Liver (tissue), 3 donors: ENCODE results near the gene EMP1.

Experiments used
- GABPA ChIP-seq, 2 donors: IDR thresholded peaks in 1 of 2; conservative IDR thresholded peaks in 1 of 2; 2 replicates each; pipeline ENCODE4 v1.6.1; 2016; ENCODE audit warnings: antibody characterized with exemption in 2 of 2, mild to moderate bottlenecking in 1 of 2, moderate library complexity in 1 of 2
- HNF4G ChIP-seq: IDR thresholded peaks from 2 replicates; pipeline ENCODE4 v1.6.1; 2016; ENCODE audit warnings: antibody characterized with exemption
- JUND ChIP-seq, 2 donors: IDR thresholded peaks; 2 replicates each; pipeline ENCODE4 v1.6.1; 2016; ENCODE audit warnings: antibody characterized with exemption in 2 of 2
- NR2F2 ChIP-seq: IDR thresholded peaks from 2 replicates; pipeline ENCODE4 v1.6.1; 2016; ENCODE audit warnings: antibody characterized with exemption
- SP1 ChIP-seq: IDR thresholded peaks from 2 replicates; pipeline ENCODE4 v1.6.1; 2018; ENCODE audit warnings: antibody characterized with exemption, mild to moderate bottlenecking
- YY1 ChIP-seq: IDR thresholded peaks from 2 replicates; pipeline ENCODE4 v1.6.1; 2016; ENCODE audit warnings: antibody characterized with exemption, mild to moderate bottlenecking
- TF ChIP-seq, protein P1 (sequence below): IDR thresholded peaks from 2 replicates; pipeline ENCODE4 v1.6.1; 2016; ENCODE audit warnings: antibody characterized with exemption, mild to moderate bottlenecking
- TF ChIP-seq, protein P2 (sequence below): fragments of 150-350 bp; IDR thresholded peaks from 2 replicates; pipeline ENCODE4 v1.5.1; 2017; ENCODE audit warnings: improper control_type of control experiment, low read depth, low read length; ENCODE audit not compliant: missing input control
- donor health status: healthy.
- donor health status: healthy.

DNA sequence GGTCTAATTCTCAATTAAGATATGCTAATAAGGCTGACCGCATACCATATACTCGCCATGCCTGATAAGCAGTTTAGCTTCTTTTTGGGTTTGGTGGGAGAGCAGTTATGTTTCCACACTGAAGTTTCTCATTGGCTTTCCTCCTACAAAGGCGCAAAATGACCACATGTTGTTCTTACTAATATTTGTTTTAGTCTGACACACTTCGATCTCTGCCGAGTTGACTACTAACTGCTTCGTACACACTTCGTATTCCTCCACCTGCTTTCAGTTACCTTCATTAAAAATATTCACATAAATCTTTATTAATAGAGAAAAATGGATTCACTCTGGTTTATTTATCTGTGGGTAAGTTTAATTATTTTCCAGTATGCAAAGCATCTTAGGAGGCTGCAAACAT is 41.7 kb downstream of the EMP1 start:
- no peak for TF ChIP-seq NR2F2
- no peak for TF ChIP-seq SP1
- TF ChIP-seq, protein P1, sequence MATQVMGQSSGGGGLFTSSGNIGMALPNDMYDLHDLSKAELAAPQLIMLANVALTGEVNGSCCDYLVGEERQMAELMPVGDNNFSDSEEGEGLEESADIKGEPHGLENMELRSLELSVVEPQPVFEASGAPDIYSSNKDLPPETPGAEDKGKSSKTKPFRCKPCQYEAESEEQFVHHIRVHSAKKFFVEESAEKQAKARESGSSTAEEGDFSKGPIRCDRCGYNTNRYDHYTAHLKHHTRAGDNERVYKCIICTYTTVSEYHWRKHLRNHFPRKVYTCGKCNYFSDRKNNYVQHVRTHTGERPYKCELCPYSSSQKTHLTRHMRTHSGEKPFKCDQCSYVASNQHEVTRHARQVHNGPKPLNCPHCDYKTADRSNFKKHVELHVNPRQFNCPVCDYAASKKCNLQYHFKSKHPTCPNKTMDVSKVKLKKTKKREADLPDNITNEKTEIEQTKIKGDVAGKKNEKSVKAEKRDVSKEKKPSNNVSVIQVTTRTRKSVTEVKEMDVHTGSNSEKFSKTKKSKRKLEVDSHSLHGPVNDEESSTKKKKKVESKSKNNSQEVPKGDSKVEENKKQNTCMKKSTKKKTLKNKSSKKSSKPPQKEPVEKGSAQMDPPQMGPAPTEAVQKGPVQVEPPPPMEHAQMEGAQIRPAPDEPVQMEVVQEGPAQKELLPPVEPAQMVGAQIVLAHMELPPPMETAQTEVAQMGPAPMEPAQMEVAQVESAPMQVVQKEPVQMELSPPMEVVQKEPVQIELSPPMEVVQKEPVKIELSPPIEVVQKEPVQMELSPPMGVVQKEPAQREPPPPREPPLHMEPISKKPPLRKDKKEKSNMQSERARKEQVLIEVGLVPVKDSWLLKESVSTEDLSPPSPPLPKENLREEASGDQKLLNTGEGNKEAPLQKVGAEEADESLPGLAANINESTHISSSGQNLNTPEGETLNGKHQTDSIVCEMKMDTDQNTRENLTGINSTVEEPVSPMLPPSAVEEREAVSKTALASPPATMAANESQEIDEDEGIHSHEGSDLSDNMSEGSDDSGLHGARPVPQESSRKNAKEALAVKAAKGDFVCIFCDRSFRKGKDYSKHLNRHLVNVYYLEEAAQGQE = no peak
- TF ChIP-seq, protein P2, sequence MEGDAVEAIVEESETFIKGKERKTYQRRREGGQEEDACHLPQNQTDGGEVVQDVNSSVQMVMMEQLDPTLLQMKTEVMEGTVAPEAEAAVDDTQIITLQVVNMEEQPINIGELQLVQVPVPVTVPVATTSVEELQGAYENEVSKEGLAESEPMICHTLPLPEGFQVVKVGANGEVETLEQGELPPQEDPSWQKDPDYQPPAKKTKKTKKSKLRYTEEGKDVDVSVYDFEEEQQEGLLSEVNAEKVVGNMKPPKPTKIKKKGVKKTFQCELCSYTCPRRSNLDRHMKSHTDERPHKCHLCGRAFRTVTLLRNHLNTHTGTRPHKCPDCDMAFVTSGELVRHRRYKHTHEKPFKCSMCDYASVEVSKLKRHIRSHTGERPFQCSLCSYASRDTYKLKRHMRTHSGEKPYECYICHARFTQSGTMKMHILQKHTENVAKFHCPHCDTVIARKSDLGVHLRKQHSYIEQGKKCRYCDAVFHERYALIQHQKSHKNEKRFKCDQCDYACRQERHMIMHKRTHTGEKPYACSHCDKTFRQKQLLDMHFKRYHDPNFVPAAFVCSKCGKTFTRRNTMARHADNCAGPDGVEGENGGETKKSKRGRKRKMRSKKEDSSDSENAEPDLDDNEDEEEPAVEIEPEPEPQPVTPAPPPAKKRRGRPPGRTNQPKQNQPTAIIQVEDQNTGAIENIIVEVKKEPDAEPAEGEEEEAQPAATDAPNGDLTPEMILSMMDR = no peak
- no peak for TF ChIP-seq JUND (IDR thresholded peaks at IDR 0.05)
- TF ChIP-seq HNF4G = no peak
- no peak for TF ChIP-seq GABPA (IDR thresholded peaks at IDR 0.05 in 1 of 2, conservative IDR thresholded peaks at IDR 0.05 in 1 of 2)
- no peak for TF ChIP-seq YY1
